Calu3 (cell line): ENCODE results near the gene HDDC2. TPM values are rescaled to one million over a fixed set of nuclear protein-coding genes. Genes with fewer than 3 reads are reported as not detected.
A peak's percentile ranks its signal among the peaks of the same experiment; 100 is the strongest.

Source experiments
- BruUV-seq: library from RNA; stranded (reverse); fragments of 400-500 nt; replicated peaks from 2 replicates; lab custom pipeline; 2021; lab: Mats Ljungman, UMichigan
- CTCF ChIA-PET: fragments of 300-600 bp; sonication (Branson Sonifier 250); formaldehyde crosslinking; loops from one replicate; lab custom pipeline; 2022; ENCODE audit warnings: antibody characterized with exemption; lab: Charles Lee
- DNase-seq: peaks from one replicate; pipeline ENCODE4 v3.0.0; 2022
- H3K27ac Mint-ChIP-seq: one replicate; pipeline ENCODE4 v1.8.0; 2022; ENCODE audit warnings: mixed read lengths; ENCODE audit not compliant: unreplicated experiment
- H3K27me3 Mint-ChIP-seq: one replicate; pipeline ENCODE4 v1.8.0; 2022; ENCODE audit warnings: mixed read lengths; ENCODE audit not compliant: unreplicated experiment
- H3K36me3 Mint-ChIP-seq: one replicate; pipeline ENCODE4 v1.8.0; 2022; ENCODE audit warnings: mild to moderate bottlenecking, moderate library complexity, mixed read lengths; ENCODE audit not compliant: insufficient read depth, unreplicated experiment
- H3K4me1 Mint-ChIP-seq: one replicate; pipeline ENCODE4 v1.8.0; 2022; ENCODE audit warnings: mild to moderate bottlenecking, low read depth, mixed read lengths; ENCODE audit not compliant: unreplicated experiment
- H3K4me3 Mint-ChIP-seq: one replicate; pipeline ENCODE4 v1.8.0; 2022; ENCODE audit warnings: mild to moderate bottlenecking, low read depth, moderate library complexity, mixed read lengths; ENCODE audit not compliant: unreplicated experiment
- H3K9me3 Mint-ChIP-seq: one replicate; pipeline ENCODE4 v1.8.0; 2022; ENCODE audit warnings: low read depth, mixed read lengths; ENCODE audit not compliant: unreplicated experiment
- CTCF ChIP-seq: fragments of 200-600 bp; IDR thresholded peaks from one replicate; pipeline ENCODE4 v1.8.0; 2022; ENCODE audit warnings: antibody characterized with exemption; ENCODE audit not compliant: unreplicated experiment
- intact Hi-C: fragments of 100-400 bp; cut with micrococcal nuclease; formaldehyde crosslinking; loops from one replicate; pipeline ENCODE4 v1.10.0; 2022; ENCODE audit not compliant: unreplicated experiment
- total RNA-seq: library from RNA; stranded (reverse); gene quantifications from 2 replicates; pipeline ENCODE4 v1.2.3, GENCODE V29; 2022

HDDC2 gene
- total RNA-seq, 1 experiment from 2014 or later: 24.2 TPM

GRCh38 chr6:125250511-125250910, 51.3 kb downstream of the HDDC2 start:
- Mint-ChIP-seq H3K36me3 (no peaks in the 10 kb centered on the region), H3K9me3 (no peaks in the 10 kb centered on the region), H3K27me3 (no peaks in the 10 kb centered on the region), H3K27ac (no peak overlapping the region), H3K4me1 (peaks cover 21% of the 10 kb centered on the region), H3K4me3 (no peak overlapping the region)
- DNase-seq: no peak
- intact Hi-C loops: no loop called here
- CTCF ChIA-PET: no interaction called here
- TF ChIP-seq CTCF: no peak
- no TSS peak for BruUV-seq

GRCh38 chr6:125248136-125248535, 53.6 kb downstream of the HDDC2 start:
- TF ChIP-seq CTCF: no peak
- H3K9me3 Mint-ChIP-seq: no peaks in the 10 kb centered on the region
- CTCF ChIA-PET: interaction anchor here (0.6 kb wide), 1 partner anchor 54 kb away, joined by 3 read pairs; the partner anchor contains the start of gene HDDC2
- no peaks in the 10 kb centered on the region for H3K36me3 Mint-ChIP-seq
- H3K4me3 Mint-ChIP-seq: no peak overlapping the region
- intact Hi-C loops: no loop called here
- H3K27ac Mint-ChIP-seq: no peak overlapping the region
- no TSS peak for BruUV-seq
- H3K27me3 Mint-ChIP-seq: no peaks in the 10 kb centered on the region
- DNase-seq: no peak
- H3K4me1 Mint-ChIP-seq: peaks cover 22% of the 10 kb centered on the region

GRCh38 chr6:125246566-125246965, 55.2 kb downstream of the HDDC2 start:
- no TSS peak for BruUV-seq
- CTCF ChIA-PET: no interaction called here
- Mint-ChIP-seq H3K27me3 (no peaks in the 10 kb centered on the region), H3K4me3 (no peak overlapping the region), H3K9me3 (no peaks in the 10 kb centered on the region), H3K4me1 (peaks cover 22% of the 10 kb centered on the region), H3K36me3 (no peaks in the 10 kb centered on the region), H3K27ac (no peak overlapping the region)
- DNase-seq: no peak
- intact Hi-C loops: no loop called here
- no peak for TF ChIP-seq CTCF

DNA sequence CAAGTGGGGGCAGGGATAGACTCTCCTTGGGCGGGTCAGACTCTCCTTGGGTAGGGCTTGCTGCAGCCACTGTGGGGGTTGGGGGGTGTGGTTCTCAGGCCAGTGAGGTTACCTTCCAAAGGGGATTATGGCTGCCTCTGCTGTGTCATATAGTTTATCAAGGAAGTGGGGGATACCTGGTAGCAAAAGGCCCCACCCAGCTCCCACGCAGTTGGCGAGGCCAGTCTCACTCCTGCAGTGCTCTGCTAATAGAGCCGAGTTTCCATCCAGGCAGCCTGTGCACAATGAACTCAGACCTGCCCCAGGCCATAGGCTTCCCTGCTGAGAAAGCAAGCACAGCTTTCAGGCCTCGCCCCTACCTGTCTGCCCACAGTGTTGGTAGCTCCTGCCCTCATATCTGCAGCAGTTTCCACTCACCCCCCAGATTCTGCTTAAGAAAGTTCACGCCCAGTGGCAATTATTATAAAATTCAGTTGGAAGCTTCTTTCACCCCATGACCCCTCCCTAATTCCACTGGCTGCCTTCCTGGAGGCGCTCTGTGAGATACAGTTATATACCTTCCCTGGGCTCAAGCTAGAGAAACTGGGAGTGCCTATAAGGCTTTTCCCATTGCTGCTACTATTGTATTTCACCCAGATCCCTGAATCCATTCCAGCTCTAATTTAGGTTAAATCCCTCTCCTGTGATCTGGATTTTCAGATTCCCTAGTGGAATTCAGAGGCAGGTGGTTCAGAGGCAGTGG, 56.1 kb downstream of the HDDC2 start:
- Mint-ChIP-seq H3K4me1 (peaks cover 22% of the 10 kb centered on the region), H3K4me3 (no peak overlapping the region), H3K9me3 (peaks cover 3% of the 10 kb centered on the region), H3K36me3 (no peaks in the 10 kb centered on the region), H3K27ac (no peak overlapping the region), H3K27me3 (no peaks in the 10 kb centered on the region)
- TF ChIP-seq CTCF: no peak
- BruUV-seq: no TSS peak
- intact Hi-C loops: no loop called here
- peak; percentile 9 for DNase-seq
- CTCF ChIA-PET: no interaction called here
